Upper lobe of left lung (tissue), 4 donors: ENCODE measurements around the gene DUSP18.

Experiments used
- CTCF ChIP-seq, 6 experiments: fragments of 450-650 bp in 4 of 6; fragments of 200-600 bp in 2 of 6; sonication (generic) in 2 of 6; IDR thresholded peaks; one replicate each; pipeline ENCODE4 v1.5.1; 2016 to 2019; ENCODE audit warnings: antibody characterized with exemption in 6 of 6
- EP300 ChIP-seq, 4 donors: sonication (generic); formaldehyde crosslinking; IDR thresholded peaks; one replicate each; pipeline ENCODE4 v1.5.1; 2017; ENCODE audit warnings: antibody characterized with exemption in 4 of 4, control low read depth in 2 of 4
- POLR2AphosphoS5 ChIP-seq, 2 donors: sonication (generic); formaldehyde crosslinking; IDR thresholded peaks; one replicate each; pipeline ENCODE4 v1.5.1; 2017; ENCODE audit warnings: antibody characterized with exemption in 2 of 2

- no peak for TF ChIP-seq EP300 (IDR thresholded peaks at IDR 0.05)
- no peak for TF ChIP-seq POLR2AphosphoS5 (IDR thresholded peaks at IDR 0.05)
- no peak for TF ChIP-seq CTCF (IDR thresholded peaks at IDR 0.05)
Measured at GRCh38 chr22:30673136-30673535, 5.5 kb upstream of the DUSP18 start.
